ENCODE data around the gene TNIP2.

The TNIP2 gene

GRCh38 chr4:2762048-2762447 is 5.9 kb upstream of the TNIP2 start:
- DNase-seq (ENCODE audit: extremely low read depth, low read depth) = no peak
- no peak for TF ChIP-seq CTCF (IDR thresholded peaks at IDR 0.05; ENCODE audit: low read depth, low read length)

GRCh38 chr4:2761035-2761923 is 5.1 kb upstream of the TNIP2 start:
- no peak for DNase-seq (ENCODE audit: extremely low read depth, low read depth)
- no peak for TF ChIP-seq CTCF (IDR thresholded peaks at IDR 0.05; ENCODE audit: low read depth, low read length)

GRCh38 chr4:2757426-2757825 is 1.3 kb upstream of the TNIP2 start:
- DNase-seq (ENCODE audit: extremely low read depth, low read depth) = no peak
- no peak for TF ChIP-seq CTCF (IDR thresholded peaks at IDR 0.05; ENCODE audit: low read depth, low read length)

GRCh38 chr4:2756691-2757350 is 685 bp upstream of the TNIP2 start:
- no peak for DNase-seq (ENCODE audit: extremely low read depth, low read depth)
- TF ChIP-seq CTCF (IDR thresholded peaks at IDR 0.05; ENCODE audit: low read depth, low read length) = no peak

GRCh38 chr4:2754848-2755819 is 1.0 kb downstream of the TNIP2 start:
- no peak for TF ChIP-seq CTCF (IDR thresholded peaks at IDR 0.05; ENCODE audit: low read depth, low read length)
- no peak for DNase-seq (ENCODE audit: extremely low read depth, low read depth)

GRCh38 chr4:2753436-2753835 is 2.7 kb downstream of the TNIP2 start:
- no peak for DNase-seq (ENCODE audit: extremely low read depth, low read depth)
- no peak for TF ChIP-seq CTCF (IDR thresholded peaks at IDR 0.05; ENCODE audit: low read depth, low read length)

Measured in AG09319 (cell line).